ENCODE results near the gene FZD10. TPM values are rescaled to one million over a fixed set of nuclear protein-coding genes. Genes with fewer than 3 reads are reported as not detected.

FZD10 gene
- total RNA-seq, 1 donor: not detected

DNA sequence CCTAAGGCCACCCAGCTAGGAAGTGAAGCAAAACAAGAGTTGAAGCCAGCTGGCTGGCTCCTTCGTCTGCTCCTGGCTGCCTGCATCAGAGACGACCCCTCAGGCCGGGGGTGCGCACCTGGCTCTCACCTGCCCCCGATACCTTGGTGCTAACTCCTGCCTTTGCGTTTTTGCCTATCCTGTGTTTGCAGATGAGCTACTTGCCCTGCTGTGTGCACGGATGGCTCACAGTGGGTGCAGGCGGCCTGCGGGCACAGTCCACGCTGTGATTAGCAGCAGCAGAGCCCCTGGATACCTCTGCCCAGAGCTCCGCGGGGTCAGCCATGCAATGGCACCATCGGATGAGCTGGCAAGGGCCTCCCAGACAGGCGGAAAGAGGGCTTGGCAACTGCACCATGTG lies 31.2 kb upstream of the FZD10 start:
- DNase-seq (ENCODE audit: low read depth): no peak
- TF ChIP-seq, protein P1, sequence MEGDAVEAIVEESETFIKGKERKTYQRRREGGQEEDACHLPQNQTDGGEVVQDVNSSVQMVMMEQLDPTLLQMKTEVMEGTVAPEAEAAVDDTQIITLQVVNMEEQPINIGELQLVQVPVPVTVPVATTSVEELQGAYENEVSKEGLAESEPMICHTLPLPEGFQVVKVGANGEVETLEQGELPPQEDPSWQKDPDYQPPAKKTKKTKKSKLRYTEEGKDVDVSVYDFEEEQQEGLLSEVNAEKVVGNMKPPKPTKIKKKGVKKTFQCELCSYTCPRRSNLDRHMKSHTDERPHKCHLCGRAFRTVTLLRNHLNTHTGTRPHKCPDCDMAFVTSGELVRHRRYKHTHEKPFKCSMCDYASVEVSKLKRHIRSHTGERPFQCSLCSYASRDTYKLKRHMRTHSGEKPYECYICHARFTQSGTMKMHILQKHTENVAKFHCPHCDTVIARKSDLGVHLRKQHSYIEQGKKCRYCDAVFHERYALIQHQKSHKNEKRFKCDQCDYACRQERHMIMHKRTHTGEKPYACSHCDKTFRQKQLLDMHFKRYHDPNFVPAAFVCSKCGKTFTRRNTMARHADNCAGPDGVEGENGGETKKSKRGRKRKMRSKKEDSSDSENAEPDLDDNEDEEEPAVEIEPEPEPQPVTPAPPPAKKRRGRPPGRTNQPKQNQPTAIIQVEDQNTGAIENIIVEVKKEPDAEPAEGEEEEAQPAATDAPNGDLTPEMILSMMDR (IDR thresholded peaks at IDR 0.05; ENCODE audit: insufficient read depth, low read depth, low read length): no peak
- H3K4me3 ChIP-seq (ENCODE audit: low read depth, low read length): no peak overlapping the region

DNA sequence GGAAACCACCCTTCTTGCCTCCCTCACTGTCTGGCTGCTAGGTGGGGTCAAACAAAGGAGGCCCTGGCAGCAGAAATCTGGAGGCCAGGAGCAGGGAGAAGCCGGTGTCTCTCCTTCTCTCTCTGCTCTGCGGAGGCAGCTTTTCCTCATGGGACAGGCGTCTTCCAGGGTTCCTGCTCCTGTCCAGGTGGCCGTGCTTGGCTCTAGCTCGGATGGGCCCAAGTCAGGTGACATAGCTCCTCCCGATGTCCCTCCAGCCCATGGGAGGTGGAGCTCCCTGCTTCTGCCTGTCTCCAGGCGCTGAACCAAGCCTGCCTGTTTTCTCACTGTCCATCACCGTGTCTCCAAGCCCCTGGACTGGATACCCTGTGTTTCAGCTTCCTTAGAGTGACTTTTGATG lies 30.5 kb upstream of the FZD10 start:
- no peak for DNase-seq (ENCODE audit: low read depth)
- TF ChIP-seq, protein P1 (IDR thresholded peaks at IDR 0.05; ENCODE audit: insufficient read depth, low read depth, low read length): no peak
- no peak overlapping the region for H3K4me3 ChIP-seq (ENCODE audit: low read depth, low read length)

- DNase-seq (ENCODE audit: low read depth): no peak
- TF ChIP-seq, protein P1 (IDR thresholded peaks at IDR 0.05; ENCODE audit: insufficient read depth, low read depth, low read length): no peak
- no peak overlapping the region for H3K4me3 ChIP-seq (ENCODE audit: low read depth, low read length)
Measured at GRCh38 chr12:130132831-130133511, 29.3 kb upstream of the FZD10 start.

DNA sequence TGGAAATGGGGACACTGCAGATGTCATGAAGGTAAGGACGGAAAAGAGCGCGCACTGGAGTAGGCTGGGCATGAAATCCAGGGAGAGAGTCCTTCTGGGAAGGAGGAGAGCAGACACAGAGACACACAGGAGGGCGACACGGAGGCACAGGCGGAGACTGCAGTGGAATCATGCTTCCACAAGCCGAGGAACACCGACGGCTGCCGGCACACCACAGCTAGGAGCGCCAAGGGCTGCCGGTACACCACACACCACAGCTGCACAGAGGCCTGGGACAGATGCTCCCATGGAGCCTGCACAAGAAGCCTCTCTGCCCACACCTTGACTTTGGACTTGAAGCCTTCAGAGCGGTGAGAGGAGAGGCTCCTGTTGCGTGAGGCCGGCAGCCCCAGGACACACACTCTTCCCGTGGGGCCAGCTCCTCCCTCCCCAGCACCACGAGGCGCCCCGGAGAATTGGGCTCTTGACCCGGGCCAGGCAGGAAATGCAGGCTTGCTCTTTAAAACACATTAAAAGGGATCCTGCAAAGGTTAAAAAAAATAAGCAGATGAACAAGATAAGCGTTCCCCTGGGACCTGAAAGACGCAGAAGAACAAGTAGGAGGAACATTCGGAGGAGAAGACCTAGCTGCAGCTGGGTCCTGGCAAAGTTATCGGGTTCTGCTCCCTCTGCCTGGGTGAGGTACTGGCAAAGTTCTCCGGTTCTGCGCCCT lies 28.3 kb upstream of the FZD10 start:
- TF ChIP-seq, protein P1 (IDR thresholded peaks at IDR 0.05; ENCODE audit: insufficient read depth, low read depth, low read length): no peak
- DNase-seq (ENCODE audit: low read depth): no peak
- H3K4me3 ChIP-seq (ENCODE audit: low read depth, low read length): no peak overlapping the region

DNA sequence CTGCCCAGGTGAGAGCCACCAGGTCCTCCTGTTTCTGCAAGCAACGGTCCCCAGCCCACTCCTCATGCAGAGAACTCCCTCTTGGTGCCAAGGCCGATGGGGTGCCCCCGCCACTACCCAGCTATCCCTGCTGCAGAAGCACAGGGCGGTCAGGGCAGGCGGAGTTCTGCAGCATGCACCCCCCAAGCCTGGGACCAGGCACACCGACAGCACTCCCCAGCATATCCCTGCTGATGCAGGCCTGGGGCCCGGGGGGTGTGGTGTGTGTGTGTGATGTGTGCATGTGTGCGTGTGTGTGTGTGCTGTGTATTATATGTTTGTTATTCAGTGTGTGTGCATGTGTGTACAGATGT lies 27.7 kb upstream of the FZD10 start:
- TF ChIP-seq, protein P1 (IDR thresholded peaks at IDR 0.05; ENCODE audit: insufficient read depth, low read depth, low read length): no peak
- no peak overlapping the region for H3K4me3 ChIP-seq (ENCODE audit: low read depth, low read length)
- DNase-seq (ENCODE audit: low read depth): no peak

DNA sequence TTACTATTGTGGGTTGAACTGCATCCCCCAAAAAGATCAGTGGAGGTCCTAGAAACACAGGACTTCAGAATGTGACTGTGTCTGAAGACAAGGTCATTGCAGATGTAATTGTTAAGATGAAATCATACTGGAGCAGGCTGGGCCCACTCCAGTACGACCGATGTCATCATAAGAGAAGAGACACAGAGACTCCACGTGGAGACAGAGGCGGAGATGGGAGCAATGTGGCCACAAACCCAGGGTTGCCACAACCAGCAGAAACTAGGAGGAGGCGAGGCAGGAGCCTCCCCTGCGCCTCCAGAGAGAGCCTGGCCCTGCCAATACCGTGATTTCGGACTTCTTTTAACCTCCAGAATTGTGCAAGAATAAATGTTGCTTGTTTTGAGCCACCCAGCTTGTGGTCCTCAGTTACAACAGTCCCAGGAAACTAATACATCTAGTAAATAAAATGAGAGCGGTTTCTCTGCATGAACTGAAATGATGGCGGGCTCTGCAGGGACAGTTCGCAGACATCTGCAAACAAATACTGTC lies 25.7 kb upstream of the FZD10 start:
- TF ChIP-seq, protein P1 (IDR thresholded peaks at IDR 0.05; ENCODE audit: insufficient read depth, low read depth, low read length): no peak
- H3K4me3 ChIP-seq (ENCODE audit: low read depth, low read length): no peak overlapping the region
- no peak for DNase-seq (ENCODE audit: low read depth)
